Naive B cell (primary cell): ENCODE measurements around the gene ZEB2. TPM values are rescaled to one million over a fixed set of nuclear protein-coding genes. Genes with fewer than 3 reads are reported as not detected.
A peak's percentile ranks its signal among the peaks of the same experiment; 100 is the strongest.

Experiments
- ATAC-seq, 2 donors: fragments of 150-1000 bp; cut with Tn5 transposase; 2 replicates each; pipeline ENCODE4 v1.10.0; 2021; ENCODE audit warnings: low read depth in 2 of 2, mild to moderate bottlenecking in 2 of 2, moderate library complexity in 2 of 2
- DNase-seq: peaks from one replicate; pipeline ENCODE4 v3.0.0; 2022
- H3K27ac Mint-ChIP-seq, 6 donors: one replicate each; pipeline ENCODE4 v1.8.0; 2020 to 2022; ENCODE audit warnings: mild to moderate bottlenecking in 6 of 6, mixed read lengths in 6 of 6, moderate library complexity in 5 of 6, inconsistent platforms in 2 of 6
- H3K27me3 Mint-ChIP-seq, 3 donors: one replicate each; pipeline ENCODE4 v1.8.0; 2021 to 2022; ENCODE audit warnings: mixed read lengths in 3 of 3, mild to moderate bottlenecking in 1 of 3
- H3K36me3 Mint-ChIP-seq, 2 donors: one replicate each; pipeline ENCODE4 v1.8.0; 2020 to 2022; ENCODE audit warnings: mixed read lengths in 2 of 2, inconsistent platforms in 1 of 2, mild to moderate bottlenecking in 1 of 2
- H3K4me1 Mint-ChIP-seq, 3 donors: one replicate each; pipeline ENCODE4 v1.8.0; 2020 to 2022; ENCODE audit warnings: mixed read lengths in 3 of 3, inconsistent platforms in 1 of 3, mild to moderate bottlenecking in 1 of 3, moderate library complexity in 1 of 3
- H3K4me3 Mint-ChIP-seq, 8 donors: one replicate each; pipeline ENCODE4 v1.8.0; 2020 to 2022; ENCODE audit warnings: mild to moderate bottlenecking in 8 of 8, mixed read lengths in 8 of 8, moderate library complexity in 8 of 8, inconsistent platforms in 2 of 8
- H3K9me3 Mint-ChIP-seq, 7 donors: one replicate each; pipeline ENCODE4 v1.8.0; 2020 to 2022; ENCODE audit warnings: mixed read lengths in 7 of 7, mild to moderate bottlenecking in 5 of 7, inconsistent platforms in 2 of 7, moderate library complexity in 1 of 7
- polyA plus RNA-seq, 6 donors: library from polyadenylated mRNA; unstranded; fragments of 300-500 nt; fragmentation: Illumina TruSeq; gene quantifications; one replicate each; pipeline ENCODE4 v1.2.3, GENCODE V29; 2021; ENCODE audit warnings: low read depth in 6 of 6

The ZEB2 gene
- polyA plus RNA-seq, 6 donors from 2014 or later = 62.2 to 96.5 (median 73.1) TPM

- no peak for DNase-seq
- H3K27me3 Mint-ChIP-seq = peaks cover 47 to 60% (median 60%) of the 10 kb centered on the region in 3 donors
- no peaks in the 10 kb centered on the region for H3K36me3 Mint-ChIP-seq
- peak overlapping the region in 7 of 8 donors; percentile 3 to 78 (median 42) for H3K4me3 Mint-ChIP-seq
- H3K4me1 Mint-ChIP-seq = peaks cover 17 to 24% (median 20%) of the 10 kb centered on the region in 3 donors
- ATAC-seq = peak; percentile 26 to 43
- H3K9me3 Mint-ChIP-seq = peaks cover 0 to 1% (median 0%) of the 10 kb centered on the region in 7 donors
- peak overlapping the region in 5 of 6 donors; percentile 42 to 72 (median 57) for H3K27ac Mint-ChIP-seq
These were observed 28.2 kb upstream of the ZEB2 start for GRCh38 chr2:144548088-144548487.

- ATAC-seq (no peak), DNase-seq (no peak)
- H3K4me1 Mint-ChIP-seq = peaks cover 17 to 24% (median 20%) of the 10 kb centered on the region in 3 donors
- no peaks in the 10 kb centered on the region for H3K36me3 Mint-ChIP-seq
- no peaks in the 10 kb centered on the region for H3K9me3 Mint-ChIP-seq
- peaks cover 47 to 60% (median 57%) of the 10 kb centered on the region in 3 donors for H3K27me3 Mint-ChIP-seq
- peak overlapping the region in 1 of 8 donors; percentile 40 for H3K4me3 Mint-ChIP-seq
- H3K27ac Mint-ChIP-seq = peak overlapping the region in 2 of 6 donors; percentile 24 to 51
These were observed 27.6 kb upstream of the ZEB2 start for GRCh38 chr2:144547494-144547893.

GRCh38 chr2:144546933-144547332 lies 27.0 kb upstream of the ZEB2 start:
- Mint-ChIP-seq H3K9me3 (no peaks in the 10 kb centered on the region), H3K4me1 (peaks cover 17 to 24% (median 20%) of the 10 kb centered on the region in 3 donors), H3K4me3 (no peak overlapping the region), H3K36me3 (no peaks in the 10 kb centered on the region), H3K27me3 (peaks cover 41 to 59% (median 57%) of the 10 kb centered on the region in 3 donors), H3K27ac (peak overlapping the region in 1 of 6 donors; percentile 24)
- DNase-seq (no peak), ATAC-seq (no peak)

- Mint-ChIP-seq H3K4me3 (no peak overlapping the region), H3K27ac (no peak overlapping the region), H3K9me3 (no peaks in the 10 kb centered on the region), H3K4me1 (peaks cover 20 to 24% (median 20%) of the 10 kb centered on the region in 3 donors), H3K27me3 (peaks cover 33 to 54% (median 48%) of the 10 kb centered on the region in 3 donors), H3K36me3 (no peaks in the 10 kb centered on the region)
- DNase-seq (no peak), ATAC-seq (no peak)
These were observed 25.9 kb upstream of the ZEB2 start for GRCh38 chr2:144545787-144546186.

GRCh38 chr2:144544053-144544452 lies 24.1 kb upstream of the ZEB2 start:
- no peak overlapping the region for H3K27ac Mint-ChIP-seq
- no peak for DNase-seq
- peaks cover 33 to 44% (median 38%) of the 10 kb centered on the region in 3 donors for H3K27me3 Mint-ChIP-seq
- no peak for ATAC-seq
- H3K4me3 Mint-ChIP-seq = no peak overlapping the region
- peaks cover 17 to 23% (median 20%) of the 10 kb centered on the region in 3 donors for H3K4me1 Mint-ChIP-seq
- no peaks in the 10 kb centered on the region for H3K9me3 Mint-ChIP-seq
- H3K36me3 Mint-ChIP-seq = no peaks in the 10 kb centered on the region

GRCh38 chr2:144541396-144541795 lies 21.5 kb upstream of the ZEB2 start:
- peak overlapping the region in 1 of 6 donors; percentile 48 for H3K27ac Mint-ChIP-seq

GRCh38 chr2:144539289-144539782 lies 19.4 kb upstream of the ZEB2 start:
- ATAC-seq = no peak
- H3K9me3 Mint-ChIP-seq = no peaks in the 10 kb centered on the region
- no peaks in the 10 kb centered on the region for H3K36me3 Mint-ChIP-seq
- peaks cover 8 to 26% (median 14%) of the 10 kb centered on the region in 3 donors for H3K27me3 Mint-ChIP-seq
- no peak overlapping the region for H3K4me3 Mint-ChIP-seq
- DNase-seq = no peak
- no peak overlapping the region for H3K27ac Mint-ChIP-seq
- H3K4me1 Mint-ChIP-seq = peaks cover 0 to 3% (median 0%) of the 10 kb centered on the region in 3 donors

More at GRCh38 chr2:144541396-144541795, 21.5 kb upstream of the ZEB2 start:
- DNase-seq = no peak
- Mint-ChIP-seq H3K9me3 (no peaks in the 10 kb centered on the region), H3K27me3 (peaks cover 15 to 37% (median 20%) of the 10 kb centered on the region in 3 donors), H3K36me3 (no peaks in the 10 kb centered on the region), H3K4me3 (no peak overlapping the region), H3K4me1 (peaks cover 0 to 3% (median 0%) of the 10 kb centered on the region in 3 donors)
- peak in 1 of 2 donors; percentile 30 for ATAC-seq

- ATAC-seq (no peak), DNase-seq (no peak)
- Mint-ChIP-seq H3K27me3 (peaks cover 0 to 12% (median 10%) of the 10 kb centered on the region in 3 donors), H3K4me1 (no peaks in the 10 kb centered on the region), H3K36me3 (no peaks in the 10 kb centered on the region), H3K27ac (no peak overlapping the region), H3K4me3 (no peak overlapping the region), H3K9me3 (no peaks in the 10 kb centered on the region)
These were observed 15.4 kb upstream of the ZEB2 start for GRCh38 chr2:144535300-144535699.

- peaks cover 0 to 15% (median 10%) of the 10 kb centered on the region in 3 donors for H3K27me3 Mint-ChIP-seq
- DNase-seq = no peak
- no peaks in the 10 kb centered on the region for H3K9me3 Mint-ChIP-seq
- ATAC-seq = no peak
- no peak overlapping the region for H3K27ac Mint-ChIP-seq
- H3K4me1 Mint-ChIP-seq = no peaks in the 10 kb centered on the region
- no peak overlapping the region for H3K4me3 Mint-ChIP-seq
- H3K36me3 Mint-ChIP-seq = no peaks in the 10 kb centered on the region
These were observed 13.3 kb upstream of the ZEB2 start for GRCh38 chr2:144533221-144533620.

GRCh38 chr2:144530596-144530995 lies 10.7 kb upstream of the ZEB2 start:
- Mint-ChIP-seq H3K27me3 (peaks cover 0 to 19% (median 0%) of the 10 kb centered on the region in 3 donors), H3K4me1 (no peaks in the 10 kb centered on the region), H3K36me3 (no peaks in the 10 kb centered on the region), H3K9me3 (no peaks in the 10 kb centered on the region), H3K4me3 (no peak overlapping the region), H3K27ac (no peak overlapping the region)
- no peak for ATAC-seq
- DNase-seq = no peak

- H3K36me3 Mint-ChIP-seq = peaks cover 0 to 2% of the 10 kb centered on the region in 2 donors
- H3K27ac Mint-ChIP-seq = no peak overlapping the region
- DNase-seq = no peak
- no peak overlapping the region for H3K4me3 Mint-ChIP-seq
- ATAC-seq = no peak
- H3K9me3 Mint-ChIP-seq = no peaks in the 10 kb centered on the region
- H3K27me3 Mint-ChIP-seq = peaks cover 0 to 19% (median 3%) of the 10 kb centered on the region in 3 donors
- peaks cover 0 to 2% (median under 1%) of the 10 kb centered on the region in 3 donors for H3K4me1 Mint-ChIP-seq
These were observed 9.9 kb upstream of the ZEB2 start for GRCh38 chr2:144529841-144530240.

GRCh38 chr2:144528108-144528507 lies 8.2 kb upstream of the ZEB2 start:
- peaks cover 10 to 13% (median 11%) of the 10 kb centered on the region in 3 donors for H3K4me1 Mint-ChIP-seq
- H3K4me3 Mint-ChIP-seq = no peak overlapping the region
- H3K9me3 Mint-ChIP-seq = no peaks in the 10 kb centered on the region
- ATAC-seq (no peak), DNase-seq (no peak)
- no peak overlapping the region for H3K27ac Mint-ChIP-seq
- H3K36me3 Mint-ChIP-seq = peaks cover 0 to 8% of the 10 kb centered on the region in 2 donors
- peaks cover 0 to 24% (median 13%) of the 10 kb centered on the region in 3 donors for H3K27me3 Mint-ChIP-seq

- Mint-ChIP-seq H3K4me3 (peak overlapping the region in 1 of 8 donors; percentile 33), H3K27me3 (peaks cover 8 to 25% (median 16%) of the 10 kb centered on the region in 3 donors), H3K36me3 (peaks cover 0 to 8% of the 10 kb centered on the region in 2 donors), H3K27ac (no peak overlapping the region), H3K4me1 (peaks cover 20 to 25% (median 21%) of the 10 kb centered on the region in 3 donors), H3K9me3 (no peaks in the 10 kb centered on the region)
- DNase-seq (no peak), ATAC-seq (no peak)
These were observed 6.9 kb upstream of the ZEB2 start for GRCh38 chr2:144526831-144527230.
